HG03139 (cell line): ENCODE data around the gene CFAP20DC.
"Not testable (repeated sequence)": the region's sequence is repeated elsewhere in the genome, so short reads cannot be mapped to it uniquely, and the experiment has no call there.

Experiments
- ATAC-seq: cut with Tn5 transposase; IDR thresholded peaks from one replicate; pipeline ENCODE4 v1.9.1; 2021; ENCODE audit not compliant: unreplicated experiment

Gene CFAP20DC

GRCh38 chr3:58751235-58751634 lies 298.6 kb downstream of the CFAP20DC start:
- ATAC-seq: no peak

- ATAC-seq: no peak
These were observed 299.9 kb downstream of the CFAP20DC start for GRCh38 chr3:58749948-58750347.

- no peak for ATAC-seq
These were observed 301.8 kb downstream of the CFAP20DC start for GRCh38 chr3:58748024-58748423.

GRCh38 chr3:58746758-58747157 lies 303.1 kb downstream of the CFAP20DC start:
- no peak for ATAC-seq

- ATAC-seq: no peak
These were observed 306.5 kb downstream of the CFAP20DC start for GRCh38 chr3:58743296-58743695.

GRCh38 chr3:58742239-58742638 lies 307.6 kb downstream of the CFAP20DC start:
- no peak for ATAC-seq

- no peak for ATAC-seq
These were observed 312.2 kb downstream of the CFAP20DC start for GRCh38 chr3:58737644-58738043.

GRCh38 chr3:58731673-58732072 lies 318.2 kb downstream of the CFAP20DC start:
- no peak for ATAC-seq

GRCh38 chr3:58728723-58729122 lies 321.1 kb downstream of the CFAP20DC start:
- ATAC-seq: no peak

- no peak for ATAC-seq
These were observed 324.4 kb downstream of the CFAP20DC start for GRCh38 chr3:58725326-58725853.

- ATAC-seq: no peak
These were observed 325.5 kb downstream of the CFAP20DC start for GRCh38 chr3:58724336-58724735.

GRCh38 chr3:58723173-58723572 lies 326.7 kb downstream of the CFAP20DC start:
- ATAC-seq: no peak

GRCh38 chr3:58722561-58722960 lies 327.3 kb downstream of the CFAP20DC start:
- no peak for ATAC-seq

GRCh38 chr3:58720526-58720925 lies 329.3 kb downstream of the CFAP20DC start:
- ATAC-seq: no peak

- ATAC-seq: no peak
These were observed 330.1 kb downstream of the CFAP20DC start for GRCh38 chr3:58719684-58720083.

GRCh38 chr3:58713715-58714401 lies 336.0 kb downstream of the CFAP20DC start:
- no peak for ATAC-seq

GRCh38 chr3:58711871-58712270 lies 338.0 kb downstream of the CFAP20DC start:
- ATAC-seq: no peak

- ATAC-seq: not testable (repeated sequence)
These were observed 340.8 kb downstream of the CFAP20DC start for GRCh38 chr3:58708983-58709382.

GRCh38 chr3:58708116-58708791 lies 341.6 kb downstream of the CFAP20DC start:
- ATAC-seq: no peak

- no peak for ATAC-seq
These were observed 342.4 kb downstream of the CFAP20DC start for GRCh38 chr3:58707390-58707930.

GRCh38 chr3:58706395-58707167 lies 343.2 kb downstream of the CFAP20DC start:
- ATAC-seq: no peak
